Transverse colon (tissue), 4 donors: ENCODE results near the gene CUTC. TPM values are rescaled to one million over a fixed set of nuclear protein-coding genes. Genes with fewer than 3 reads are reported as not detected.

Source experiments
- DNase-seq: peaks from one replicate; pipeline ENCODE4 v3.0.0-alpha.2; 2019
- H3K27ac ChIP-seq, 4 donors: fragments of 200-600 bp; sonication (generic); 2 replicates each; pipeline ENCODE4 v1.5.1; 2016 to 2018; ENCODE audit warnings: inconsistent platforms in 4 of 4
- H3K27me3 ChIP-seq: fragments of 200-600 bp; sonication (generic); 2 replicates; pipeline ENCODE4 v1.5.1; 2017; ENCODE audit warnings: inconsistent platforms
- H3K36me3 ChIP-seq, 4 donors: fragments of 200-600 bp; sonication (generic); 2 replicates each; pipeline ENCODE4 v1.5.1; 2017 to 2019; ENCODE audit warnings: inconsistent platforms in 4 of 4
- H3K4me1 ChIP-seq, 4 donors: fragments of 200-600 bp; sonication (generic); 2 replicates each; pipeline ENCODE4 v1.5.1; 2017 to 2020; ENCODE audit warnings: inconsistent platforms in 4 of 4
- H3K4me3 ChIP-seq, 4 donors: fragments of 200-600 bp; sonication (generic); 1 replicate in 1 of 4; 2 replicates in 3 of 4; pipeline versions ENCODE4 v1.5.1 to v1.6.1; 2017 to 2019; ENCODE audit warnings: inconsistent platforms in 4 of 4
- H3K9me3 ChIP-seq, 2 donors: fragments of 200-600 bp; sonication (generic); 2 replicates each; pipeline ENCODE4 v1.5.1; 2017 to 2019; ENCODE audit warnings: inconsistent platforms in 2 of 2
- CTCF ChIP-seq, 5 experiments: fragments of 200-600 bp in 3 of 5; fragments of 450-650 bp in 2 of 5; sonication (generic) in 3 of 5; IDR thresholded peaks; 1 replicate in 2 of 5; 2 replicates in 3 of 5; pipeline ENCODE4 v1.5.1; 2016 to 2017; ENCODE audit warnings: antibody characterized with exemption in 5 of 5, inconsistent platforms in 3 of 5, mild to moderate bottlenecking in 2 of 5, moderate library complexity in 1 of 5
- EP300 ChIP-seq: sonication (generic); formaldehyde crosslinking; IDR thresholded peaks from one replicate; pipeline ENCODE4 v1.6.1; 2017; ENCODE audit warnings: antibody characterized with exemption, low read depth
- POLR2A ChIP-seq: fragments of 450-650 bp; IDR thresholded peaks from one replicate; pipeline ENCODE4 v1.6.1; 2016; ENCODE audit warnings: antibody characterized with exemption, mild to moderate bottlenecking, moderate library complexity
- POLR2AphosphoS5 ChIP-seq, 3 donors: sonication (generic); formaldehyde crosslinking; IDR thresholded peaks; one replicate each; pipeline ENCODE4 v1.6.1; 2016; ENCODE audit warnings: antibody characterized with exemption in 3 of 3
- WGBS, 2 donors: methylation state at CpG; one replicate each; pipeline ENCODE4 v1.1.5; 2018; ENCODE audit warnings: low coverage in 1 of 2; 5-methylcytosine and 5-hydroxymethylcytosine counted together
- in situ Hi-C, 4 donors: fragments of 200-750 bp; cut with MboI; loops; one replicate each; pipeline versions ENCODE4 v1.15.0 to v1.15.1; 2017; ENCODE audit warnings: low sequenced_read_pairs in 3 of 4, low pct_ligation_motif_present in 1 of 4, low pct_unique_long_range_greater_than_20kb in 1 of 4
- intact Hi-C: fragments of 100-400 bp; cut with DNase I; formaldehyde crosslinking; loops from one replicate; pipeline ENCODE4 v1.15.1; 2023; ENCODE audit warnings: low total_unique reads
- total RNA-seq, 4 donors: library from RNA; depleted of rRNA; stranded (reverse); fragments of >200 nt; gene quantifications; one replicate each; pipeline ENCODE4 v1.1.0, GENCODE V29; 2016

CUTC gene
- total RNA-seq, 4 donors from 2014 or later: 6.7 to 27.9 (median 18.5) TPM

GRCh38 chr10:99756159-99756558 lies 24.1 kb downstream of the CUTC start:
- no peaks in the 10 kb centered on the region for H3K9me3 ChIP-seq
- in situ Hi-C loops: no loop called here
- H3K27me3 ChIP-seq: no peaks in the 10 kb centered on the region
- H3K27ac ChIP-seq: no peak overlapping the region
- H3K36me3 ChIP-seq: peaks cover 0 to 54% (median 26%) of the 10 kb centered on the region in 4 donors
- peaks cover 0 to 2% (median 0%) of the 10 kb centered on the region in 4 donors for H3K4me1 ChIP-seq
- H3K4me3 ChIP-seq: no peak overlapping the region
- intact Hi-C loops: no loop called here
- no peak for DNase-seq
- TF ChIP-seq POLR2AphosphoS5 (IDR thresholded peaks at IDR 0.05) (no peak), EP300 (no peak), POLR2A (no peak), CTCF (IDR thresholded peaks at IDR 0.05) (no peak)
- WGBS, 2 donors: 97 to 100% methylated on average over 1 of the region's 1 CpG

GRCh38 chr10:99758211-99758891 lies 26.3 kb downstream of the CUTC start:
- 83 to 84% methylated on average over 2 of the region's 2 CpGs for WGBS, 2 donors
- Histone ChIP-seq H3K4me3 (no peak overlapping the region), H3K27me3 (no peaks in the 10 kb centered on the region), H3K27ac (no peak overlapping the region), H3K9me3 (no peaks in the 10 kb centered on the region), H3K36me3 (peaks cover 0 to 50% (median 21%) of the 10 kb centered on the region in 4 donors), H3K4me1 (peaks cover 0 to 5% (median 0%) of the 10 kb centered on the region in 4 donors)
- in situ Hi-C loops (no loop called here), intact Hi-C loops (no loop called here)
- no peak for TF ChIP-seq EP300
- TF ChIP-seq POLR2AphosphoS5 (IDR thresholded peaks at IDR 0.05): peak in 1 of 3 donors; percentile 43
- DNase-seq: no peak

GRCh38 chr10:99760321-99760720 lies 28.3 kb downstream of the CUTC start:
- Histone ChIP-seq H3K27ac (no peak overlapping the region), H3K4me1 (peaks cover 0 to 5% (median 0%) of the 10 kb centered on the region in 4 donors), H3K9me3 (no peaks in the 10 kb centered on the region), H3K36me3 (peaks cover 0 to 32% (median 12%) of the 10 kb centered on the region in 4 donors), H3K4me3 (no peak overlapping the region), H3K27me3 (no peaks in the 10 kb centered on the region)
- intact Hi-C loops (no loop called here), in situ Hi-C loops (no loop called here)
- WGBS, 2 donors: 100% methylated on average over 1 of the region's 1 CpG; no CpG with 5 or more reads in 1 of the 2 donors
- no peak for DNase-seq
- no peak for TF ChIP-seq CTCF (IDR thresholded peaks at IDR 0.05)
- no peak for TF ChIP-seq POLR2AphosphoS5 (IDR thresholded peaks at IDR 0.05)
- TF ChIP-seq EP300: no peak

- Histone ChIP-seq H3K9me3 (no peaks in the 10 kb centered on the region), H3K36me3 (peaks cover 0 to 23% (median 7%) of the 10 kb centered on the region in 4 donors), H3K4me3 (no peak overlapping the region), H3K27me3 (no peaks in the 10 kb centered on the region), H3K27ac (no peak overlapping the region), H3K4me1 (peaks cover 0 to 5% (median 0%) of the 10 kb centered on the region in 4 donors)
- DNase-seq: no peak
- TF ChIP-seq EP300 (no peak), CTCF (IDR thresholded peaks at IDR 0.05) (no peak), POLR2AphosphoS5 (IDR thresholded peaks at IDR 0.05) (no peak), POLR2A (no peak)
- in situ Hi-C loops: no loop called here
- intact Hi-C loops: no loop called here
These were observed 29.3 kb downstream of the CUTC start for GRCh38 chr10:99761365-99761764.
